AG09309 (cell line): Measurements from ENCODE around the gene SLC17A2.

Source experiments
- DNase-seq: peaks from one replicate; pipeline ENCODE4 v3.0.0-alpha.2; 2010; ENCODE audit warnings: low read depth
- H3K4me3 ChIP-seq: 2 replicates; pipeline ENCODE4 v1.5.1; 2011; ENCODE audit warnings: mild to moderate bottlenecking, low read depth, low read length, moderate library complexity; ENCODE audit not compliant: control insufficient read depth
- TF ChIP-seq, protein P1 (sequence below): IDR thresholded peaks from 2 replicates; pipeline ENCODE4 v1.5.1; 2011; ENCODE audit warnings: mild to moderate bottlenecking, low read depth, low read length, inconsistent platforms; ENCODE audit not compliant: insufficient read depth, control insufficient read depth; ENCODE audit errors: missing control alignments

The SLC17A2 gene

DNA sequence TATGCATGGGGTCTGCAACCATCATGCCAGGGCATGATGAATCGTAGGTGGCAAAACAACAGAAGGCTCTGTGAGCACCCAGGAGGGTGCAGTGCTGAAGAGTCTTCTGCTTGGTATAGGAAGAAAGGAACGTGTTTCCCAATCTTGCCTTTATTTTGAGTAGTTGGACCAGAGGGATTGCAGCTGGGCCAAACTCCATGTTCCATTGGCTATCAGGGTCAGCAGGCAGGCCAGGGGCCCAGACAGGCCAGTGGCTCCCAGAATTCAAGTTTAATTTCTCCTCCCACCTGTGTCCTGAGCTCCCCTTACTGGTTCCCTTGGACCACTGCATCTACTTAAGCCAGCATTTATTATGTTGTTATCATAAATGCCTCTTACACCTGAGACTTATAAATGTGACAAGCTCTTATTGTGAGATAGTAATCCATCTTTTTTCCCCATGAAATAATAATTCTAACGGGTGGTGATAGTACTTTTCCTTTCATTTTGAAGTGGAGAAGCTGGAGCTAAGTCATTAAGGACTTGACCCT, 31.2 kb upstream of the SLC17A2 start:
- H3K4me3 ChIP-seq: peak overlapping the region; percentile 41
- DNase-seq: no peak
- TF ChIP-seq, protein P1, sequence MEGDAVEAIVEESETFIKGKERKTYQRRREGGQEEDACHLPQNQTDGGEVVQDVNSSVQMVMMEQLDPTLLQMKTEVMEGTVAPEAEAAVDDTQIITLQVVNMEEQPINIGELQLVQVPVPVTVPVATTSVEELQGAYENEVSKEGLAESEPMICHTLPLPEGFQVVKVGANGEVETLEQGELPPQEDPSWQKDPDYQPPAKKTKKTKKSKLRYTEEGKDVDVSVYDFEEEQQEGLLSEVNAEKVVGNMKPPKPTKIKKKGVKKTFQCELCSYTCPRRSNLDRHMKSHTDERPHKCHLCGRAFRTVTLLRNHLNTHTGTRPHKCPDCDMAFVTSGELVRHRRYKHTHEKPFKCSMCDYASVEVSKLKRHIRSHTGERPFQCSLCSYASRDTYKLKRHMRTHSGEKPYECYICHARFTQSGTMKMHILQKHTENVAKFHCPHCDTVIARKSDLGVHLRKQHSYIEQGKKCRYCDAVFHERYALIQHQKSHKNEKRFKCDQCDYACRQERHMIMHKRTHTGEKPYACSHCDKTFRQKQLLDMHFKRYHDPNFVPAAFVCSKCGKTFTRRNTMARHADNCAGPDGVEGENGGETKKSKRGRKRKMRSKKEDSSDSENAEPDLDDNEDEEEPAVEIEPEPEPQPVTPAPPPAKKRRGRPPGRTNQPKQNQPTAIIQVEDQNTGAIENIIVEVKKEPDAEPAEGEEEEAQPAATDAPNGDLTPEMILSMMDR: no peak

DNA sequence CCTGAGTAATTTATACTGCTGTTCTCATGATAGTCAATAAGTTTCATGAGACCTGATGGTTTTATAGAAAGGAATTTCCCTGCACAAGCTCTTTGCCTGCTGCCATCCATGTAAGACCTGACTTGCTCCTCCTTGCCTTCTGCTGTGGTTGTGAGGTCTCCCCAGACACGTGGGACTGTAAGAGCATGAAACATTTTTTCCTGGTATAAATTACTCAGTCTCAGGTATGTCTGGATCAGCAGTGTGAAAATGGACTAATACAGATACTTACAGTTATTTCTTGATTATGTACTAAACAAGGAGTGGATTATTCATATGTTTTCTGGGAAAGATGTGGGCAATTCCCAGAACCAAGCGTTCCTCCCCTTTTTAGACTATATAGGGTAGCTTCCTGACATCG, 30.2 kb upstream of the SLC17A2 start:
- H3K4me3 ChIP-seq: no peak overlapping the region
- TF ChIP-seq, protein P1: no peak
- no peak for DNase-seq

DNA sequence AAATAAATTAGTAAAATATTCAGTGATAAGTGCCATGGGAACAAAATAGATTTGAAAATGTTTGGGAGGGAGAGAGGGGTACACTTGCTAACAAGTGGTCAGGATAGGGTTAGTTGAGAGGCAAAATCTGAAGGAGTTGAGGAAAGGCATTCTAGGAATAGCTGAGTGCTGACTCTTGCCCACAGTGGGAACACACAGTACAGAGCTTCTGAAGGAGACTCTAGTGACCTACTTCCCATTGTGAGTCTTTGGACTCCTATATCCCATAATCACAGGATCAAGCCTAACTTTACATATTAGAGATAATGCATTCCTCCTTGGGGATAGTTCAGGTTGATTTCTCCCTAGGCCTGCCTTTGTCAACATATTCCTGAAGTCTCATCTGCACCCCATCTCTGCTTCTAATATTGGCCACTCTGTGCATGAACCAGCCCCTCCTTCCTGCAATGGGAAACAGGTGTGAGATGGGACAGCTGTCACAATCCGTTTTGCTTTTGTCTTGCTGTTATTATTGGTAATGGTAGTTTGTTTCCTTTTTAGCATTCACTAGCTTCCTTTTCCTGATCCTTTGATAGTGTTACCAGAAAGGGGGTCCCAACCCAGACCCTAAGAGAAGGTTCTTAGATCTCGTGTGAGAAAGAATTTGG, 29.5 kb upstream of the SLC17A2 start:
- DNase-seq: no peak
- TF ChIP-seq, protein P1: no peak
- H3K4me3 ChIP-seq: no peak overlapping the region

DNA sequence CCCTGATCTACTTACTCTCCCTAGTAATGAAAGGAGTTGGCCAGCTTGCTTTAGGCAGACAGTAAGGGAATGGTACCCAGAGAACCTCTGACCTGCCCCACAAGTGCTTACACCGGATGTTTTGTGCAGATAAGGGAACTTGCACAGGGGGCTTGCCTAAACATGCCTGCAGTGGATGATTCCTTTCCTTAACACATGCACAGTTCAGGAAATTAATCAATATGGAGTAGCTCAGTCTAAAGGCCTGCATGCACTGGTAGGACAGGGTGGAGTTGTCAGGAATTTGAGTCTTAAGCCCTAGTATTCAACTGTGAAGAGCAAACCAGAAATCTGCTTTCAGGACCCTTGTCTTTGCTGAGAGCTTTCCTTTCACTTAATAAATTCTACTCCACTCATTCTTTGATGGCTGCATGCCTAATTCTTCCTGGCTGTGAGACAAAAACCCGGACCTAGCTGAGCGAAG, 28.2 kb upstream of the SLC17A2 start:
- no peak for DNase-seq
- TF ChIP-seq, protein P1: no peak

DNA sequence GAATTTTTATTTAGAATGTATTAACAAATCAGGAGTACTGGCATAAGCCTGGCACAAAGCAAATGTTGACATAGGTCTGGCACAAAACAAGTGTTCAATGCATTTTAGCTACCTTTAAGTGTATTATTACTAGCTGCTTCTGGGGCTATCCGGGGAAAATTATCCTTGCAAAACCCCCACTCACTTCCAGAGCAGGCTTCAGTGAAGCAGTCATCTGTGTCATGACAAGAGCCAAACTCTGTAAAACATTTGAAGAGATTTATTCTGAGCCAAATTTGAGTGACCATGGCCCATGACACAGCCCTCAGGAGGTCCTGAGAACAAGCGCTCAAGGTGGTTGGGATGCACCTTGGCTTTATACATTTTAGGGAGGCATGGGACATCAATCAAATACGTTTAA, 25.7 kb upstream of the SLC17A2 start:
- TF ChIP-seq, protein P1: no peak
- H3K4me3 ChIP-seq: no peak overlapping the region
- DNase-seq: no peak

More for the DNA sequence above, 28.2 kb upstream of the SLC17A2 start:
- no peak overlapping the region for H3K4me3 ChIP-seq

DNA sequence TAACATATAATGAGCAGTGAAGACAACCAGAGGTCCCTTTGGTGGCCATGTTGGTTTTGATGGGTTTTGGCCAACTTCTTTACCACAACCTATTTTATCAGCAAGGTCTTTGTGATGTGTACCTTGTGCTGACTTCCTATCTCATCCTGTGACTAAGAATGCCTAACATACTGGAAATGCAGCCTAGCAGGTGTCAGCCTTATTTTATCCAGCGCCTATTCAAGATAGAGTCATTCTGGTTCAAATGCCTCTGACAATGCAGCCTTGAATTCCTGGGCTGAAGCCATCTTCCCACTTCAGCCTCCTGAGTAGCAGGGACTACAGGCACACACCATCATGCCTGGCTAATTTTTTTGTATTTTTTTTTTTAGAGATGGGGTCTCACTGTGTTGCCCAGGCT, 24.3 kb upstream of the SLC17A2 start:
- TF ChIP-seq, protein P1: no peak
- no peak for DNase-seq
- no peak overlapping the region for H3K4me3 ChIP-seq

DNA sequence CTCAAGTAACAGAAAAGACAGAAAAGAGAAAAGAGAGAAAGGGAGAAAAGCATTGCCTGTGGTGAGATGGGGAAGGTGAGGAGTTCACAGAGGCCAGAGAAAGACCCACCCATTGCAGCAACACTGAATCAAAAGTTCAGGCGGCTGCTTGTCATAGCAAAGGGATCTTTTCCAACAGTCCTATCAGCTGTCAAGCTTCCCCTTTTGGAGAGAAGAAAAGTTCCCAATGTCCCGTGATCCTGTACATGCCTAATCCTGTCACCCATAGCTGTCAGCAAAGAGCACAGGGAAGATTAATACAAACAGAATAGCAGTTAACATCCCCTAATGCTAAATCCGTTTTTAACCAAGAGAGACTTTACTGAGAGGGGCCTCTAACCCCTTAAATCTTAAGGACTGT, 23.2 kb upstream of the SLC17A2 start:
- DNase-seq: no peak
- no peak overlapping the region for H3K4me3 ChIP-seq
- TF ChIP-seq, protein P1: no peak
